Measurements from ENCODE around the gene RNF44. TPM values are rescaled to one million over a fixed set of nuclear protein-coding genes. Genes with fewer than 3 reads are reported as not detected.

RNF44 gene
- total and polyA plus RNA-seq, 2 experiments from 2014 or later, result 13.0 to 17.4 TPM

DNA sequence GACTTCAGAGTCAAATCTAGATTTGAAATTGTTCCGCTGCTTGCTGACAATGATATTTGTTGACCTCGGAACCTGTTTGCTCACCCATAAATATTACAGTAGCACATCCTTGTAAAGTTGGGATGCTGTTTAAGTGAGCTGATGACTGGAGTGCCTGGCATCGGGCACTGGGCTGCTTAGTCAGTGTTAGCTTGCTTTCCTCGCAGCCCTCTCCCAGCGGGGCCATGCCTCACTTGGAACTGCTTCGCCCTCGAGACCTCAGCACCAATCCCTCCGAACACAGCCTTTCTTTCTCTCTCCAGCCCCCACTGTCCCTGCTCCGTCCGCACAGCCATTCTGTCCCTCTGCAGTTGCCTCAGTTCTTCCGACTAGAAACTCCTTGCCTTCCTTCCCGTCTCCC is 23.4 kb downstream of the RNF44 start:
- no peak overlapping the region for H3K4me2 ChIP-seq

GRCh38 chr5:176508603-176509002 is 28.6 kb downstream of the RNF44 start:
- Histone ChIP-seq H3K27ac (no peak overlapping the region), H2AFZ (no peak overlapping the region), H3K4me3 (no peak overlapping the region), H3K9me3 (ENCODE audit: low read depth) (no peaks in the 10 kb centered on the region), H3K79me2 (no peaks in the 10 kb centered on the region), H3K4me1 (ENCODE audit: insufficient read depth) (no peaks in the 10 kb centered on the region), H3K9me2 (replicated peaks; ENCODE audit: insufficient read depth) (no peaks in the 10 kb centered on the region), H4K20me1 (ENCODE audit: insufficient read depth, poor library complexity, severe bottlenecking) (no peaks in the 10 kb centered on the region), H3K27me3 (no peaks in the 10 kb centered on the region), H3K36me3 (replicated peaks; ENCODE audit: insufficient read depth, low read depth) (no peaks in the 10 kb centered on the region), H3K4me2 (no peak overlapping the region)
- no peak for DNase-seq (ENCODE audit: low spot score)
- 84% methylated on average over 4 of the region's 4 CpGs for WGBS (ENCODE audit: low lambda C conversion rate, missing lambda C conversion rate)
- no peak for TF ChIP-seq EZH2phosphoT487 (IDR thresholded peaks at IDR 0.05; ENCODE audit: low read depth, severe bottlenecking, unreplicated experiment)
- TF ChIP-seq CTCF (IDR thresholded peaks at IDR 0.05; ENCODE audit: poor library complexity), result no peak
- TF ChIP-seq EZH2 (IDR thresholded peaks at IDR 0.05; ENCODE audit: borderline replicate concordance), result no peak

More for the DNA sequence above, 23.4 kb downstream of the RNF44 start:
- Histone ChIP-seq H3K4me1 (ENCODE audit: insufficient read depth) (no peaks in the 10 kb centered on the region), H3K9me3 (ENCODE audit: low read depth) (no peaks in the 10 kb centered on the region), H3K4me3 (no peak overlapping the region), H3K27ac (no peak overlapping the region), H2AFZ (no peak overlapping the region), H4K20me1 (ENCODE audit: insufficient read depth, poor library complexity, severe bottlenecking) (no peaks in the 10 kb centered on the region), H3K79me2 (no peaks in the 10 kb centered on the region), H3K27me3 (no peaks in the 10 kb centered on the region), H3K36me3 (replicated peaks; ENCODE audit: insufficient read depth, low read depth) (no peaks in the 10 kb centered on the region), H3K9me2 (replicated peaks; ENCODE audit: insufficient read depth) (no peaks in the 10 kb centered on the region)
- WGBS (ENCODE audit: low lambda C conversion rate, missing lambda C conversion rate), result 91% methylated on average over 12 of the region's 12 CpGs
- DNase-seq (ENCODE audit: low spot score), result no peak
- TF ChIP-seq EZH2 (IDR thresholded peaks at IDR 0.05; ENCODE audit: borderline replicate concordance), result no peak

DNA sequence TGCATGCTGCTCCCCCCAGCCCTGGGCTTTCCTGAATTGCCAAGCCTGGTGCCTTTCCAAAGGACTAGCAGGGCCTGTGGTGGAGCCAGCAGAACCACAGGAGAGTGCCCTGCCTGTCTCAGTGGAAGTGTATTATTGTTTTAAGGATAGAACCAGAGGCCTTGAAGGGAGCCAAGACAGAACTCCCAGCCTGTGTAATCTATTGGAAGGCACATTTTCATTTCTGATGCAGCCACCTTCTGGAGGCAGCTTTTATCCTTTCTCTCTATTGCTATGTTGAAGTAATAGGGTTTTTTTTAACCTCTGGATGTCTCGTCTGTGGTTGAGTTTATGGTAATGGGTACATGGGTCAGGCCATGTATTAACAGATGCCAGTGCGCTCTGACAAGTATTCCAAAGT is 29.3 kb downstream of the RNF44 start:
- 95% methylated on average over 2 of the region's 2 CpGs for WGBS (ENCODE audit: low lambda C conversion rate, missing lambda C conversion rate)
- no peak overlapping the region for H3K4me3 ChIP-seq
- H3K4me1 ChIP-seq (ENCODE audit: insufficient read depth), result no peaks in the 10 kb centered on the region
- H4K20me1 ChIP-seq (ENCODE audit: insufficient read depth, poor library complexity, severe bottlenecking), result no peaks in the 10 kb centered on the region
- no peak overlapping the region for H3K27ac ChIP-seq
- no peak overlapping the region for H3K4me2 ChIP-seq
- no peaks in the 10 kb centered on the region for H3K9me2 ChIP-seq (replicated peaks; ENCODE audit: insufficient read depth)
- no peaks in the 10 kb centered on the region for H3K36me3 ChIP-seq (replicated peaks; ENCODE audit: insufficient read depth, low read depth)
- TF ChIP-seq EZH2phosphoT487 (IDR thresholded peaks at IDR 0.05; ENCODE audit: low read depth, severe bottlenecking, unreplicated experiment), result no peak
- no peak for TF ChIP-seq EZH2 (IDR thresholded peaks at IDR 0.05; ENCODE audit: borderline replicate concordance)
- no peak for TF ChIP-seq CTCF (IDR thresholded peaks at IDR 0.05; ENCODE audit: poor library complexity)
- H3K27me3 ChIP-seq, result no peaks in the 10 kb centered on the region
- no peaks in the 10 kb centered on the region for H3K79me2 ChIP-seq
- H2AFZ ChIP-seq, result no peak overlapping the region
- H3K9me3 ChIP-seq (ENCODE audit: low read depth), result no peaks in the 10 kb centered on the region
- no peak for DNase-seq (ENCODE audit: low spot score)

DNA sequence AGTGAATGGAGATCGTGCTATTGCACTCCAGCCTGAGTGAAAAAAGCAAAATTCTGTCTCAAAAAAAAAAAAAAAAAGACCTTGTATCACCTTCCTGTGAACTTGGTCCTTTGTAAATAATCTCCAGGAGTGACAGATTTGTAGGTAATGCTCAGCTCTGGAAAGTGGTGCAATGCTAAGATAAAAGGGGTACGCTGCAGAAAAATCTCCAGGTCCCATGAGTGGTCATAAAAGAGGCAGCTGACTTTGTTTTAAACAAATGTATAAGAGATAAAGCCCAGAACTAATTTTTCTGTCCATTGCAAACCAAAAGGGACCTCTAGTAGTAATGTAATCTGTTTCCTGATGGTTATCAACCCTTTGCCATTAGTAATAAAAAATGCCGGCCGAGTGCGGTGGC is 33.7 kb downstream of the RNF44 start:
- peak; percentile 57 for DNase-seq (ENCODE audit: low spot score)
- no peak overlapping the region for H2AFZ ChIP-seq
- 52% methylated on average over 5 of the region's 5 CpGs for WGBS (ENCODE audit: low lambda C conversion rate, missing lambda C conversion rate)
- H3K4me1 ChIP-seq (ENCODE audit: insufficient read depth), result no peaks in the 10 kb centered on the region
- H3K4me3 ChIP-seq, result no peak overlapping the region
- no peaks in the 10 kb centered on the region for H3K27me3 ChIP-seq
- no peaks in the 10 kb centered on the region for H3K9me3 ChIP-seq (ENCODE audit: low read depth)
- no peaks in the 10 kb centered on the region for H3K79me2 ChIP-seq
- H3K36me3 ChIP-seq (replicated peaks; ENCODE audit: insufficient read depth, low read depth), result no peaks in the 10 kb centered on the region
- peak overlapping the region; percentile 77 for H3K27ac ChIP-seq
- TF ChIP-seq EZH2phosphoT487 (IDR thresholded peaks at IDR 0.05; ENCODE audit: low read depth, severe bottlenecking, unreplicated experiment), result no peak
- no peak for TF ChIP-seq CTCF (IDR thresholded peaks at IDR 0.05; ENCODE audit: poor library complexity)
- TF ChIP-seq EZH2 (IDR thresholded peaks at IDR 0.05; ENCODE audit: borderline replicate concordance), result no peak
- H3K4me2 ChIP-seq, result no peak overlapping the region
- H3K9me2 ChIP-seq (replicated peaks; ENCODE audit: insufficient read depth), result no peaks in the 10 kb centered on the region
- H4K20me1 ChIP-seq (ENCODE audit: insufficient read depth, poor library complexity, severe bottlenecking), result no peaks in the 10 kb centered on the region

Data from hepatocyte (in vitro differentiated cells).